B cell (primary cell): ENCODE results near the gene SYT13. TPM values are rescaled to one million over a fixed set of nuclear protein-coding genes. Genes with fewer than 3 reads are reported as not detected.

ENCODE experiments used
- ATAC-seq: fragments of 200-7000 bp; cut with Tn5 transposase; one replicate; pipeline ENCODE4 v1.10.0; 2021; ENCODE audit warnings: low read depth, mild to moderate bottlenecking, moderate number of reproducible peaks, moderate library complexity
- CTCF ChIA-PET: fragments of 350-600 bp; sonication (Branson Sonifier 250); formaldehyde crosslinking; loops from one replicate; lab custom pipeline; 2021; ENCODE audit warnings: antibody characterized with exemption, inconsistent platforms; lab: Charles Lee
- POLR2A ChIA-PET: fragments of 350-600 bp; sonication (Branson Sonifier 250); formaldehyde crosslinking; loops from one replicate; lab custom pipeline; 2021; ENCODE audit warnings: antibody characterized with exemption; lab: Charles Lee
- DNase-seq: peaks from one replicate; pipeline ENCODE4 v3.0.0; 2013
- H2AFZ ChIP-seq: 2 replicates; pipeline ENCODE4 v1.6.1; 2012; ENCODE audit warnings: mild to moderate bottlenecking, low read depth, low read length; ENCODE audit not compliant: insufficient read depth, poor library complexity, severe bottlenecking
- H3K27ac ChIP-seq, 2 donors: 1 replicate in 1 of 2; 2 replicates in 1 of 2; pipeline ENCODE4 v1.5.1; 2012 to 2013; ENCODE audit warnings: low read length in 2 of 2, mild to moderate bottlenecking in 2 of 2, moderate library complexity in 1 of 2
- H3K27me3 ChIP-seq, 4 experiments: fragments of 200-600 bp in 1 of 4; sonication (generic) in 1 of 4; replicated peaks in 1 of 4; 1 replicate in 2 of 4; 2 replicates in 2 of 4; pipeline versions ENCODE4 v1.6.1 to v1.7.0; 2013 to 2016; ENCODE audit warnings: low read length in 3 of 4, mild to moderate bottlenecking in 2 of 4, mixed read lengths in 1 of 4, moderate library complexity in 1 of 4; ENCODE audit not compliant: insufficient read depth in 4 of 4, control insufficient read depth in 3 of 4; ENCODE audit errors: control extremely low read depth in 1 of 4
- H3K36me3 ChIP-seq, 2 experiments: replicated peaks in 1 of 2; 1 replicate in 1 of 2; 2 replicates in 1 of 2; pipeline versions ENCODE4 v1.6.1 to v1.7.1; 2013; ENCODE audit warnings: low read length in 1 of 2; ENCODE audit not compliant: insufficient read depth in 2 of 2, control insufficient read depth in 1 of 2; ENCODE audit errors: control extremely low read depth in 1 of 2, extremely low read depth in 1 of 2
- H3K4me1 ChIP-seq, 2 donors: fragments of 200-600 bp in 1 of 2; sonication (generic) in 1 of 2; 1 replicate in 1 of 2; 2 replicates in 1 of 2; pipeline versions ENCODE4 v1.5.1 to v1.6.1; 2013 to 2017; ENCODE audit warnings: low read length in 2 of 2; ENCODE audit not compliant: control insufficient read depth in 2 of 2, insufficient read depth in 2 of 2
- H3K4me2 ChIP-seq: replicated peaks from 2 replicates; pipeline ENCODE3; 2012; ENCODE audit warnings: mild to moderate bottlenecking, low read depth, low read length; ENCODE audit not compliant: poor library complexity, severe bottlenecking
- H3K4me3 ChIP-seq, 5 experiments: fragments of 200-600 bp in 1 of 5; sonication (generic) in 1 of 5; 1 replicate in 3 of 5; 2 replicates in 2 of 5; pipeline versions ENCODE4 v1.5.1 to v1.7.0; 2011 to 2016; ENCODE audit warnings: low read length in 4 of 5, mild to moderate bottlenecking in 4 of 5, low read depth in 2 of 5, control low read depth in 1 of 5, moderate library complexity in 1 of 5; ENCODE audit not compliant: insufficient read depth in 1 of 5; ENCODE audit errors: control extremely low read depth in 1 of 5, extremely low read depth in 1 of 5
- H3K79me2 ChIP-seq: fragments of 200-600 bp; sonication (generic); one replicate; pipeline ENCODE4 v1.6.0; 2016; ENCODE audit warnings: low read length; ENCODE audit not compliant: control insufficient read depth, insufficient read depth
- H3K9ac ChIP-seq: fragments of 200-600 bp; sonication (generic); 2 replicates; pipeline ENCODE4 v1.6.1; 2017; ENCODE audit warnings: mild to moderate bottlenecking, low read length, moderate library complexity
- H3K9me3 ChIP-seq, 3 donors: one replicate each; pipeline versions ENCODE4 v1.6.1 to v1.7.1; 2013; ENCODE audit warnings: low read length in 2 of 3; ENCODE audit not compliant: control insufficient read depth in 2 of 3, insufficient read depth in 1 of 3; ENCODE audit errors: control extremely low read depth in 1 of 3
- H4K20me1 ChIP-seq: 2 replicates; pipeline ENCODE4 v1.6.0; 2012; ENCODE audit warnings: mild to moderate bottlenecking, low read length; ENCODE audit not compliant: insufficient read depth, control insufficient read depth, poor library complexity, severe bottlenecking
- H3K27ac Mint-ChIP-seq: one replicate; pipeline ENCODE4 v1.8.0; 2021; ENCODE audit warnings: mixed read lengths
- H3K27me3 Mint-ChIP-seq: one replicate; pipeline ENCODE4 v1.8.0; 2021; ENCODE audit warnings: mixed read lengths
- H3K4me1 Mint-ChIP-seq: one replicate; pipeline ENCODE4 v1.8.0; 2021; ENCODE audit warnings: mixed read lengths
- H3K4me3 Mint-ChIP-seq: one replicate; pipeline ENCODE4 v1.8.0; 2021; ENCODE audit warnings: mixed read lengths
- H3K9me3 Mint-ChIP-seq: one replicate; pipeline ENCODE4 v1.8.0; 2022; ENCODE audit warnings: mixed read lengths; ENCODE audit not compliant: insufficient read depth
- EZH2 ChIP-seq: IDR thresholded peaks from 2 replicates; pipeline ENCODE4 v1.6.1; 2012; ENCODE audit warnings: borderline replicate concordance, low read depth, mild to moderate bottlenecking, moderate library complexity, low read length; ENCODE audit not compliant: insufficient read depth, poor library complexity, severe bottlenecking
- WGBS: methylation state at CpG from one replicate; pipeline ENCODE4 v1.1.5; 2013; ENCODE audit warnings: missing lambda C conversion rate; ENCODE audit not compliant: insufficient coverage; 5-methylcytosine and 5-hydroxymethylcytosine counted together
- intact Hi-C: fragments of 100-400 bp; cut with micrococcal nuclease; formaldehyde crosslinking; loops from one replicate; pipeline ENCODE4 v1.10.0; 2022
- polyA plus RNA-seq: library from polyadenylated mRNA; depleted of rRNA; stranded (reverse); fragments of >200 nt; gene quantifications from 2 replicates; pipeline ENCODE4 v1.2.3, GENCODE V29; 2012
- total RNA-seq, 2 donors: library from RNA; stranded (reverse); fragments of 120-200 nt in 1 of 2; gene quantifications; 1 replicate in 1 of 2; 2 replicates in 1 of 2; pipeline versions ENCODE4 v1.2.3 to v1.2.4, GENCODE V29; 2013 to 2022
- TF ChIP-seq, protein P1 (sequence below): fragments of 200-600 bp; IDR thresholded peaks from one replicate; pipeline ENCODE4 v1.8.0; 2022; ENCODE audit warnings: antibody characterized with exemption, mild to moderate bottlenecking

SYT13 gene
- total and polyA plus RNA-seq, 2 donors (not counting 1 experiment from before 2014, with no cell fraction given): not detected

- Histone ChIP-seq H3K4me1 (peaks cover 7 to 11% of the 10 kb centered on the region in 2 donors), H2AFZ (no peak overlapping the region), H3K27ac (no peak overlapping the region), H3K36me3 (no peaks in the 10 kb centered on the region), H4K20me1 (no peaks in the 10 kb centered on the region), H3K79me2 (no peaks in the 10 kb centered on the region), H3K4me3 (no peak overlapping the region), H3K27me3 (peaks cover 0 to 2% (median 0%) of the 10 kb centered on the region in 4 experiments), H3K4me2 (no peak overlapping the region), H3K9me3 (no peaks in the 10 kb centered on the region), H3K9ac (no peak overlapping the region)
- ATAC-seq (no peak), DNase-seq (no peak)
- POLR2A ChIA-PET: no interaction called here
- TF ChIP-seq, protein P1, sequence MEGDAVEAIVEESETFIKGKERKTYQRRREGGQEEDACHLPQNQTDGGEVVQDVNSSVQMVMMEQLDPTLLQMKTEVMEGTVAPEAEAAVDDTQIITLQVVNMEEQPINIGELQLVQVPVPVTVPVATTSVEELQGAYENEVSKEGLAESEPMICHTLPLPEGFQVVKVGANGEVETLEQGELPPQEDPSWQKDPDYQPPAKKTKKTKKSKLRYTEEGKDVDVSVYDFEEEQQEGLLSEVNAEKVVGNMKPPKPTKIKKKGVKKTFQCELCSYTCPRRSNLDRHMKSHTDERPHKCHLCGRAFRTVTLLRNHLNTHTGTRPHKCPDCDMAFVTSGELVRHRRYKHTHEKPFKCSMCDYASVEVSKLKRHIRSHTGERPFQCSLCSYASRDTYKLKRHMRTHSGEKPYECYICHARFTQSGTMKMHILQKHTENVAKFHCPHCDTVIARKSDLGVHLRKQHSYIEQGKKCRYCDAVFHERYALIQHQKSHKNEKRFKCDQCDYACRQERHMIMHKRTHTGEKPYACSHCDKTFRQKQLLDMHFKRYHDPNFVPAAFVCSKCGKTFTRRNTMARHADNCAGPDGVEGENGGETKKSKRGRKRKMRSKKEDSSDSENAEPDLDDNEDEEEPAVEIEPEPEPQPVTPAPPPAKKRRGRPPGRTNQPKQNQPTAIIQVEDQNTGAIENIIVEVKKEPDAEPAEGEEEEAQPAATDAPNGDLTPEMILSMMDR: no peak
- TF ChIP-seq EZH2: no peak
- H3K27me3 Mint-ChIP-seq: no peaks in the 10 kb centered on the region
- H3K27ac Mint-ChIP-seq: no peak overlapping the region
- CTCF ChIA-PET: no interaction called here
- intact Hi-C loops: no loop called here
- no peaks in the 10 kb centered on the region for H3K9me3 Mint-ChIP-seq
- H3K4me1 Mint-ChIP-seq: peaks cover 11% of the 10 kb centered on the region
- H3K4me3 Mint-ChIP-seq: no peak overlapping the region
- 96% methylated on average over 4 of the region's 4 CpGs for WGBS
These were observed 18.8 kb upstream of the SYT13 start for GRCh38 chr11:45304992-45305335.

DNA sequence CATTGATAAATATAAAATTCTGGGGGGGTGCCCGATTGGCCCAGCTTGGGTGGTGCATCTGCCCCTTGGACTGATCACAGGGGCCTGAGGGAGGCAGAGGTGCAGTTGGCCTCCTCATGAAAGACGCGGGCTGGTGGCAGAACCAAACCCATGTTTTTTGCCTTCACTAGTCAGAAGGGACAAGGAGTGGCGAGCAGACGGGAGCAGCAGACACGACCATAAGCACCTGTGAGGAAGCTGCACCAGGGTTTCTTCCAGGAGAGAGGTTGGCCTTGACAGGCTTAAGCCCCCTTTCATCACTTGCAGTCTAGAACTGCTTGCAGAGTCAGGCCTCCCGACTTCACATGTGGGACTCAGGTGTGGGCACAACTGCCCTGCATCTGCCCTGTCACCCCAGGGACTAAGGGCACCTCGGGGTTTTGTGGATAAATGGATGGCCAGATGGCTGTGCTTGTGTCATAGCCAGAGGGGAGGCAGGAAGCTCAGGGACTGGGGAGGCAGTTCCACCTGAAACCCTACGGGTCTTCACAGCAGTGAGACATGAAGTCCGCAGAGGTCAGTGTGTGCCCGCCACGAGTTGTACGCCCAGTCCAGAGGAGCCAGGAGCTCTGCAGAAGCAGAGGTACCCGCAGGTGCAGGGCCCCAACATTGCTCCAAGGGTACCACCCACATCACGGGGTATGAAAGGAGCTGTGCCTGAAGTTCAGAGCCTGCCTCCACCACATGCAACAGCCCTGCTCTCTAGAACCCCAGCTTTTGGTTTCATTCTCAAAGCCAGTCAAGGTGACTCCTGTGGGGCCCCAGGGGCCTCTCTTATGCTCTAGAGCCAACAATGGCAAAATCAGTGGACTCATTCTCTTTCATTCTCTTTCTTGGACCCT is 18.2 kb upstream of the SYT13 start:
- Mint-ChIP-seq H3K9me3 (no peaks in the 10 kb centered on the region), H3K4me3 (no peak overlapping the region), H3K4me1 (peaks cover 11% of the 10 kb centered on the region), H3K27ac (no peak overlapping the region), H3K27me3 (no peaks in the 10 kb centered on the region)
- H4K20me1 ChIP-seq: no peaks in the 10 kb centered on the region
- no peak overlapping the region for H2AFZ ChIP-seq
- H3K9ac ChIP-seq: no peak overlapping the region
- peaks cover 0 to 2% (median 0%) of the 10 kb centered on the region in 4 experiments for H3K27me3 ChIP-seq
- H3K79me2 ChIP-seq: no peaks in the 10 kb centered on the region
- no peak for DNase-seq
- POLR2A ChIA-PET: no interaction called here
- no peak overlapping the region for H3K4me3 ChIP-seq
- WGBS: 85% methylated on average over 15 of the region's 15 CpGs
- H3K9me3 ChIP-seq: no peaks in the 10 kb centered on the region
- H3K27ac ChIP-seq: no peak overlapping the region
- peaks cover 7 to 11% of the 10 kb centered on the region in 2 donors for H3K4me1 ChIP-seq
- intact Hi-C loops: no loop called here
- CTCF ChIA-PET: interaction anchor here (2.4 kb wide), 1 partner anchor 194 kb away, joined by 9 read pairs; no protein-coding TSS in a partner anchor
- TF ChIP-seq, protein P1: no peak
- ATAC-seq: no peak
- no peak overlapping the region for H3K4me2 ChIP-seq
- no peaks in the 10 kb centered on the region for H3K36me3 ChIP-seq
